ENCODE data around the gene NTM.
A peak's percentile ranks its signal among the peaks of the same experiment; 100 is the strongest.

The NTM gene

DNA sequence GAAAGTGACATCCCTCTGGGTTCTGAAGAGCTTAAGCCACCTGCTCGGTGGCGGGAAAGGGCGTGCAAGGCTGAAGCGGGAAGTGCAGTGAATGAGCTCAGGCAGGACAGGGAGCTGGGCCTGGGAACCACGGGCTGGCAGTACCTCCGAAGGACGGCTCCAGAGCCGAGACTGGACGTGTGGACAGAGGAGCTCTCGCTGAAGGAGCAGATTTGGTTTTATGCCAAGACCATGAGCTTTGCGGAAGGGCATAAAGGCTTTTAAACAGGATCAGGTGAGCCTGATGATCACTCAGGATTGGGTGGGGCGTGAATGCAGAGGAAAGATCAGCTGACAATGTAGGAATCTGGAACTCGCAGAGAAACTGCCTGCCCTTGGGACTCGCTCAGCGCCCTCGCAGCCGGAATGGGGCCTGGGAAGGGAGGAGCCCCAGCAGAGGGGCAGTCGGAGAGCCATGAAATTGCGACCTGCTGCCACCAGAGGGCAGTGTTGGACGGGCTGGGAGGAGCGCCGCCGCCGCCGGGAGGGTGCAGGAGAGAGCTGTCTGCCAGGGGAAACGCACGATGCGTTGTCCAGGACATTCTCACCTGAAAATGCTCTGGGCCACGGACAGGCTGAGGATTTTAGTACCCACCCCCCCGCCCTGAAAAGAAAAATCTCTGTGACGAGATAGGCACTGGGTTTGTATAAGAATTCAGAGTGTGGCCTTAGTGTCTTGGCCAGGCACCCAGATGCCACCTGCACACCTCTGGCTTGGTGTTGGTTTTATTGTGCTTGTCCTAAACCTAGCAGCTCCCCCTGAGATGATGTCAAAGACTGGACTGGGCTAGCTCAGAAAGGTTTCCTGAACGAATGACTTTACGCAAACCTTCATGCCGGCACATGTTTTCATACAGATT is 324.4 kb downstream of the NTM start:
- peak in 1 of 2 experiments; percentile 42 for DNase-seq

DNA sequence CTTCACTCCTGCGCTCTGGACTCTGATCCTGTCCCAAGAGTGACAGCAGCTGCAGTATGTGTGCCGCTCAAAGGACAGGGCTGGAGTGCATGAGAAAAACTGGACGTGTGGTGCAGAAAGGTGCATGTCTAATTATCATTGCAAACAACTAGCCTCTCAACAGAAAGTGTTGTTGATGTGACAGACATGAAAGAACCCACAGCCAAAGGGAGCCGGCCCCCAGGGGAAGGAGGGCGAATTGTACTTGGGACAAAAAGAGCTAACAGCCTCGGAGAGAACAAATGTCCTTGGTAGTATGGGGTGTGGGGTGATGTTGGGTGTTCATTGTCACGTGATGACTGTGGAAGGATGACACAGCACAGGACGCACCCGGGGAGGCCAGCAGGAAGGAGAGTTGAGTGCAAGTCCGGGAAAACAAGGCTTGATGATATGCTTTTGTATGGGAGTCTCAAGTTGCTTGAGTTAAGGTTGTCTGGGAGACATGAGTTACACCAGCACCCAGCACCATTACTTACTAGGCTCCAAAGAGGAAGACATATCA is 325.5 kb downstream of the NTM start:
- no peak for DNase-seq

DNA sequence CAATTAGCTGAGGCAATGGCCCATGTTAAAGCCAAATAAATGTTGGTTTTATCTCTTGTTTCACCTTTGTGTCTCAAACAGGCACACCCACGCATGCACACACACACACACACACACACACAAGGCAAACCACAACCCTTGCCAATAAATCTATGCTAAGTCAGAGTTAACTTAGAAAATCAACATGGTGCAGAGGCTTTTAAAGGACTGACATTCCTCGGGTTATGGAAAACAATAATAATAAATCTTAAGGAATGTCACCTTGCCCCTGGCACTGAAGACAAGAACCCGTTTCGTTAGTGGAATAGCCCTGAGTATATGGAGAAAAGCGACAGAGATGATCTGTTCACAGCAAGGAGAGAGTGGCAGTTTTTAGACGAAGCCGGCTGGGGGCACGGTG is 326.3 kb downstream of the NTM start:
- DNase-seq: no peak

DNA sequence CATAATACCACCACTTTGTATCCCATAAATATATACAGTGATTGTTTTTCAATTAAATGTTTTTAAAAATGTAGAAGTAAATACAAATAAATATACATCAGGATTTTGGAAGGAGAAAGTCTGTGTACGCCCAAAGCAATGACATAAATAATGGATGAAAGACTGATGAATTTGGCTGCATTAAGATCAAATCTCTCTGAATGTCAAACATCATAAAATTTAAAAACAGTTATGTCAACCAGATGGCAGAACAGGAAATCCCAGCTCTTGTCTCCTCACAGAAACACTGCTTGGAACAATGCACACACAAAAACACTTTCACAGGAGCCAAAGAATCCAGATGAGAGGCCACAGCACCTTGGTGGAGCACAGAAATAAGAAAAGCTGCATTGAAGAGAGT is 332.9 kb downstream of the NTM start:
- DNase-seq: no peak

DNA sequence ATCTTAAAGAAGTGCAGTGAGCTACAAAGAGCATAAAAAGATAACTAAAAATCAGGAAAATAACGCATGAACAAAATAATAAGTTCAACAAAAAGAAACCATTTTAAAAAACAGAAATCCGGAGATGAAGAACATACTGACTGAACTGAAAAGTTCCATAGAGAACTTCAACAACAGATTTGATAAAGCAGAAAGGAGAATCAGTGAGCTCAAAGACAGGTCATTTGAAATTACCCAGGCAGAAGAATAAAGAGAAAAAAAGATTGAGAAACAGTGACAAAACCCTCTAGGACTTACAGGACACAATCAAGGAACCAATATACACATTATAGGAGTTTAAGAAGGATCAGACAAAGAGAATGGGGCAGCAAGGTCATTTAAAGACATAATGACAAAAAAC is 334.3 kb downstream of the NTM start:
- no peak for DNase-seq

DNA sequence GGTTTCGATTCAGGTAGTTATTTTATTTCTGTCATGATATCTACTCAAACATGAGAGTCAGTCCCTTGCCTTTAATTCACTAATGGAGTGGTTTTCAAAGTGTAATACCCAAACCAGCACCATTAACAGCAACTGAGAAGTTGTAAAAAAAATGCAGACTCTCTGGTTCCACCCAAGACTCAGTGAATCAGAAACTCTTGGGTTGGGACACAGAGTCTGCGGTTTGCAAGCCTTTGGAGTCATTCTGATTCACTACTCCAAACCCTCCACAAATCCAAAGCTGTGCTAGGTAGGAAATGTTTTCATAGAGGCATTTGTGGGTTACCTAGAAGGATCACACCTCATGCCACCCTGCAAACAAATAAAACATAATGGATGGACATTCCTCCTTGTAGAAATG is 340.1 kb downstream of the NTM start:
- no peak for DNase-seq

DNA sequence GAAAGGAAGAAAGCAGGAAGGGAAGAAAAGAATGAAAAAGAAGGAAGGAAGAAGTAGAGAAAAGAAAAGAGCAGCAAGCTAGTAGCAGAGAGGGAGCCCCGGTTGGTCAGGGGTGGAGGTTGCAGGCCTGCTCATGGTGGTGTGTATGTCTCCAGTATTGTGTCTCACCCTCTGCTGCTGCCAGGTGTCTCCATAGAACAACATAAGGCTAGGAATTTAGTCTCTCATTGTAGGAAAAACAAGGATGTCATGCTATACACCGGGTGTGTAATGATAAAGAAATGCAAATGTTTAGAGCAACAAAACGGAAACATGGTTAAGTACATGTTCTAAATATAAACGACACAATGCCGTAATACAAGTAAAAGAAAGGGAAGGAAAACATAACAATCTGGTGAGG is 342.5 kb downstream of the NTM start:
- DNase-seq: no peak

DNA sequence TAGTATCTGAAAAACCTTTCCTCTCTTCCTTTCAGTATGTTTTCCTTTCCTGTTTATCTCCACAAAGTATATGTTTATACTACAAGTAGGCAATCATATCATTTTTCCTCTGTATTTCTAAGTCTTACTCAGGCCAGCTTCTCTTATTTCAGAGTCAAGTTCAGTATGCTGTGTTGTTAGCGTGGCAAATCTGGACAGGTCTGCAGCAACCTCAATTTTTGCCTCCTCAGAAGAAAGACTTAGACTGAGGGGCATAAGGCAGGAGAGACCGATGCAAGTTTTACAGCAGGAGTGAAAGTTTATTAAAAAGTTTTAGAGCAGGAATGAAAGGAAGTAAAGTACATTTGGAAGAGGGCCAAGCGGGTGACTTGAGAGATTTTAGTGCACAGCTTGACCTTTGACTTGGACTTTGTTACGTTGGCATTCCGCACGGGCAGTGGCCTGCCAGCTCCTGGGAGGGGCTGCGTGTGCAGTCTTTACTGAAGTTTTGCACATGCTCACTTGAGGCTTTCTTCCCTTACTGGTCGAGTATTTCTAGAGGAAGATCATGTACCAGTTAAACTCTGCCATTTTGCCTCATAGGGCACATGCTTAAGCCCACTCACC is 343.2 kb downstream of the NTM start:
- no peak for DNase-seq

DNA sequence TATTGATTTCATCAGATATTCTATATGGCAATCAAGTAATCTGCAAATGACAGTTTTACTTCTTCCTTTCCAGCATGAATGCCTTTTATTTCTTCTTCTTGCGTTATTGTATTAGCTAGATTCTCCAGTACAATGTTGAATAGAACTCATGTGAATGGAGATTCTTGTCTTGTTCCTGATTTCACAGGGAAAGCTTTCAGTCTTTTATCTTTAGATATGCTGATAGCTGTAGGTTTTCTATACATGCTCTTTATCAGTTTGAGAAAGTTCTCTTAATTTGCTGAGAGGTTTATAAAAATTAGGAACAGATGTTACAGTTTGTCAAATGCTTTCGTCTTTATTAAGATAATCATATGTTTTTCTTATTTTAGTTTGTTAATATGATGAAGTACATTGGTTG is 347.2 kb downstream of the NTM start:
- DNase-seq: no peak

DNA sequence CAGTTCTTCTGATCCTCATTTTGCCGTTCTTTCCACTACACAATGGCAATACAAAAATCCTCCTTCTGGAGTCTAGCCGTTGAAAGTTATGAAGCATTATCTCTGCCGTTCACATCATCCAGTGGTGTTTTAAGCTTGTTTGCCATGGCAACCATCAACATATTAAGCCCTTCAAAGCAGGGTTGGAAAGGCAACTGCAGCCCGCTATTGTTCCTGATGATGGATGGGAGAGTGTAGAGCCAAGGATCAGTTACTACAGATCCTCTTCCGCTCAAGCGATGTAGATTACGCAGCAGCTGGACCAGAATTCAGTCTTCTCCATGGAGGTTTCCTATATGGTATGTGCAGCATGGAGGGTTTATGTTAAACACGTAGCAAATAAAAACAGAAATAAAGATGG is 352.7 kb downstream of the NTM start:
- no peak for DNase-seq

DNA sequence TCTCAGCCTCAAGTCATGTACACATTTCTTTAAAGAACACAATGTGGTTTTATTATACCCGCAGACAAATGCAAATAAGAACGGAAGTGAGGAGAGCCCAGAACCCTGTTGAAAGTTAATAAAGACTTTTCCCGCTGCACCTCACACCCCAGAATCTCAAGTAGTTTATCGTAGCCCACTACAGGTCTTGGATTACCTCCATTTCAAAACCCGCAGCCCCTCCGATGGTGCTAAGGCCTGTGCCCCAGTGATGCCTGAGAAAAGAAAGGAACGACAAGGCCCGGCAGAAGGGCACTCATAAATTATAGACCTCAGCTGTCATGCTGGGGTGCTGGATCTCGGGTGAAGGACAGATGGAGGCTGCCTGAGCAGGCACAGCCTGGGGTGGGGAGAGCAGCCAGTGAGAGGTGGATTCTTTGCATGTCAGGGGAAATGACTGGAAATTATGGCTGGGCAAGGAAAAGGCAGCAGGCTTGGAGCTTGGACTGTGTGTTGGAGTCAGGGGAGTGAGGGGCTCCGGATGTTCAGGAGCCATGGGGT is 354.1 kb downstream of the NTM start:
- no peak for DNase-seq

DNA sequence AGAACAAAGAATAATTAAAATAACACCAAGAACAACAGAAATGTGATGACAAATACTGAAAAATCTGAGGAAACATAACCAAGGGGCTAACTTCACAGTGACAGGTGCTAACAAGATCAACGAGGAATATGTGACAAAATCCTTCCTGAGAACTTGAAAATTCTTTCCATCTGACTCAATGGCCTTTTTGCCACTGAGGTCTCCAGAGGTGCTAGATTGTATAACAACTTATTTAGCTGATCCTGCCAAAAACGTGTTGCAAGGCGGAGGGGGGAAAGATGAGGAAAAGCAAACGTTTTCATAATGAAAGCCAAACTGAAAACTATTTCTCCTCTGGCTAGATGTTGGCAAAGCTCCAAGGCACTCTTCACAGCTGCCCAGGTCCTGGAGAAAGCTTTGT is 364.5 kb downstream of the NTM start:
- DNase-seq: no peak

DNA sequence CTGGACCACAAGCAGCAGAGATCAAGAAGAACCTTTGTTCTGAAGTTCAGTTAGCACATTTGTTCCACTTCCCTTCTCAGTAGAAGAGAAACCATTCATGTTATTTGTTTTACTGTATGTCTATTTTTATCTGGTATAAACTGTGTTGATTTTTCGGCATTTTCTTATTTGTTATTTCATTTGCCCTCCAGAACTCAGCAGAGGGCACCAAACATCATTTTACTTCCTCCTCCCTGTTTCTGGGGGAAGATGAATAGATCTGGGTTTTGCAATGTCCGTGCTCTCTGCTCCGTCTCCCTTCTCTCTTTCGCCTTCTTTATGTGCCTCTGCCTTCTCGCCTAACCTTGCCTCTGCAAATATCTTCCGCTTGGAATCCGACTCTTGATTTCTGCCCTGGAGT is 366.9 kb downstream of the NTM start:
- DNase-seq: no peak

DNA sequence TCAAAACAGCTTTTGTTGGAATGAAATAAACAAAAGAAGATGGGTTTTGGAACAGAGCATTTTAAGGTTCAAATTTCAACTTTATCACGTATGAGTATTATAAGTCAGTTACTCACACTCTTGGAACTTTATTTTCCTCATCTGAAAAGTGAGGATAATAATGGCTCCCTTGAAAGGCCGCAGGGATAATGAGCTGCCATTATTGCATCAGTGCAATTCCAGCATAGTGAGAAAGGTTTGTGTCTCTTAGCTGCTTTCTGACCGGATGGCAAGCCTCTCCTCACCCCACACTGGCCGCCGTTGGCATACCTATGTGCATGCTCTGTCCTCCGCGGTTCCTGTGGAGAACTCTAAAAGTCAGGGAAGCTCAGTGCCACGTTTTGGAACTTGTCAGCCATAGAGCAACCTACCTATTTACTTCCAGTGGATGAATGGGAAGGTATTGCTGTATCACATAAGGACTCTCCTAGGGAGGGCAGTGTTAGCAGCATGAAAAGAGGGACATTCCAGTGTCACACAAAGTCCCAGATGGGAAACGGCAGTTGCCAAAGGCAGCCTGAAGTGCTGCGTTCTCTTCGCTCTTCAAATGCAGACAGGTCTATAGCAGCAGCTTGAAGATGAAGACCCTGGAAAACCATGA is 368.9 kb downstream of the NTM start:
- no peak for DNase-seq

DNA sequence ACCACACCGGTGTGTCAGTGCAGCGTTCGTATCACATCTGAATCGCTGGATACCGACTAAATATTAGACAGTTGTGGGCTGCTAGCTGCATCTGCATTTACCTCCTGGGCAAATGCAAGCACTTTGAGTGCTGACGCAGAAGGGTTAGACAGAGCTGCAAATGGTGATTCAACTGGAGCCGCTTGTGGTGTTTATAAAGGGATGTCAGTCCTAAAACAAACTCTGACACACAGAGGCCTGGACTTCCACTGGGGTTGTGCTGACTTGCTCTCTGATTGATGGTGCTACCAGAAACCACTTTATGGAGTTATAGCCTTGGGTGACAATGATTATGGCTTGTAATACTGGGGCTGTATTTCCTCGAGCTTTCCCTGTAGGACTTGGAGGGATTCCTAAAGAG is 374.4 kb downstream of the NTM start:
- no peak for DNase-seq

DNA sequence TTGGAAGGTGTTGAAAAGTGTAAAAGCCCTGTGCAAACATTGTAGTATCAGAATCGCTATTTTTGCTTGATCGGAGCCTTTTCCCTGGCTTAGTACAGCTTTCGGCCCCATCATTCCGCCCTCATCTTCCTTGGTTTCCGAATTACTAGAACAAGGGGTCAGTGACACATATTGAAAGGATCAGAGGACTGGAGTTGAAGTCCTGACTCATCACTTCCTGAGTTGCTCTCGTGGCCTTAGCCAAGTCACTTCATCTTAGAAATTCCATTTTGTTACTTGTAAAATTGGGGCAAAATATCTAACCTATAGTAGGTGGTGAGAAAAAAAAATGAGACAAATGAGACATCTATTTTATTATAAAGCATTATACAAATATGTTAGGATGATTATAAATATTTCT is 375.0 kb downstream of the NTM start:
- DNase-seq: no peak

DNA sequence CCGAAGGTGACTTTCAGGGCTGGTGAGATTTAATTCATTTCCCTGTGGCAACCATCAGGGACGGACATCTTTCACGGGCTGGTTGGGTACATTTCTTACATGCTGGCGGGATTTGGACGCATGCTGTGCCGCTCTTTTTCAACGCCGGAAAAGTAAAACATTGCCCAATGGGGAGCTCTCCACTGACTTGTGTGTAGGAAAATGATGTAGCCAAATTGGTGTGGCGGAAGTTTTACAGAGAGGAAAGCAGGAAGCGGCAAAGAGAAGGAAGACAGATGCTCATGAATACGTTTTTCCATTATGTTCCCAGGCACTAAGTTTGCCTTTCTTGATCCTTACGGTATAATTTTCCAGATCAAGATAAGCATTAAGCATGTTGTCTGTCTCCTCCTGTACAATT is 375.8 kb downstream of the NTM start:
- no peak for DNase-seq

DNA sequence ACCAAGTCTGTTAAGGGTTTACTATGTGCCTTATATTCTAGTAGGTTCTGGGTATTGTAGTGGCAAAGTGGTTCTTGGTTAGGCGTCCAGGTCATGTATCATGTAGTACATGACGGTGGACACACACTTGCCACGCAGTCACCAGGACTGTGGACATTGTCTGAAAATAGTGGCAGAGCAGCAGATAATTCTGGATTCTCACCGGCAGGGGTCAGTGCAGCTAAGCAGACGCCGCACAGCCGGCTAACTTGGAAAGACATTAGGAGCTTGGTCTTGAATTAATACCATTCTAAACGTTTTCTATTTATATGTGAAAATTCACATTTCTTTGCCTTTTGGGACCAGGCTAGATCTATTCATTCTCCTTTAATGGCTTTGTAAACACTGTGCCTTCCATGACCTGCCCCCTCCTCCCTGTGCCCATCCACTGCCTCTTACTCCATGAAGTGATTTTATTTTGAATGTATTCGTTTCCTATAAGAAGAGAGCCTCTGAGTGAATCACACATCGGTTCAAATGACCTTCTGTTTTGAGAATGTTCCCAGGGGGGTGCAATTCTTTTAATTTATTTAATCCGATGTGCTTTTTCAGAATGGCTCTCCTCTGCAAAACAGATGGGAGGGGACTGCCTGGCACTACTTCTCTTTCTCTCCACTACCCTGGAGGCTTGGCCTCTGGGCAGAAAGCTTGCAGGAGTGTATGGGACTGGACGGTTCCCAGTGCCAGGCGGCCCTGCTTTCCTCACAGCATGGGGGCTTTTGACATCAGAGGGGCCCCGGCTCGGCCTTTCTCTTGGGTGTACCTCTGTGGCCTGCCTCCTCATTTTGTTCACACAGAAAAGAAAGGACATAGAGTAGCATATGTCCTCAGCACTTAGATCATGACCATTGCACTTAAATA is 378.0 kb downstream of the NTM start:
- DNase-seq: peak; percentile 1 to 15

DNA sequence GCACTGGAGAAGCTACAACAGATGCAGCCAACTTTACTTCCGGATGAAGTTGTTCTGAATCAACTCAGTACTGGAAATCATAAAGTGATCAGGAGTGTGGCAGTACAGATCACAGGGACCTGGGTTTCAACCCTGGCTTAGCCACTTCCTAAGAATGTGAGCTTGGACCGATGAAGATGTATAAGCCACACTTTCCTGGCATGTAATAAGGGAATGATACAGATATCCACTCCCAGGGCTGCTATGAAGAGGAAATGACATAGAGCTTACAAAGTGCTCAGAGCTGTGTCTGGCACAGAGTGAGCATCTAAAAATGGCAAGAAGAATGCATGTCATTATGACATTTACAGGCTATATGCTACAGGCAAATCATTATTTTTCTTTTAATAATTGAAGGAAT is 378.7 kb downstream of the NTM start:
- no peak for DNase-seq

DNA sequence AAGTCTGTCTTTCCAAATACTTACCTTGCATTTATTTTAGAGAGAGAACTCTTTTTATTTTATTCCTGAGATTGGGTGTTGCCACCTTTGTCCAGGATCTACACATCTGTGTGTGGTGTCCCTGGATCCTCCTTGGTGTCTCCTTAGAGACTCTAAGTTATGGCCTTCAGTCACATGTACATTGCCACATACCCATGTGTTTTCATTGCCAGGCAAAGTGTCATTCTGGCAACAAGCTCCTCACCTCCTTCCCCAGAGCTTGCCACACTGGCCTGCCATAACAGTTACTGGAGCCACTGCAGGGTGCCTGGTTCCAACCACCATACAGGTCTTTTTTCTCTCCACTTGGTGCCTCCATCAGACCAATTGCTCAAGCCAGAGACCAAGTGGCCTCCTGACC is 379.7 kb downstream of the NTM start:
- no peak for DNase-seq

DNA sequence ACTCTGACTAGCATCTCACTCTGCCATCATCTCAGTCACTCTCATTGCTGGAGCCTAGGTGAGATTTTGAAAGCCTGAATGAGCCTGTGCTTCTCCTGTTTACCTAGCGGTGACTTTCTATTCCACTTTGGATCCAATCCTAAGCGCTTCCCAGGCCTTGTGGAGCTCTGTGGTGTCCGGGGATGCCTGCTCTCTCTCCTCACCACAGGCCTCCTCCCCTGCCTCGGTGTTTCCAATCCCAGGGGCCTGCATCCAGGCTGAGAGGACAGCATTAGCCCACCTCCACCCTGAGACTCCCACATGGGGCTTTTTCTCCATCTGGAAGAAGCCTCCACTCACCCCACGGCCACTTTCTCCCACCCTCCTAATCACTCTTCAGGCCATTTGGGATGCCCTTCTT is 380.3 kb downstream of the NTM start:
- DNase-seq: no peak

DNA sequence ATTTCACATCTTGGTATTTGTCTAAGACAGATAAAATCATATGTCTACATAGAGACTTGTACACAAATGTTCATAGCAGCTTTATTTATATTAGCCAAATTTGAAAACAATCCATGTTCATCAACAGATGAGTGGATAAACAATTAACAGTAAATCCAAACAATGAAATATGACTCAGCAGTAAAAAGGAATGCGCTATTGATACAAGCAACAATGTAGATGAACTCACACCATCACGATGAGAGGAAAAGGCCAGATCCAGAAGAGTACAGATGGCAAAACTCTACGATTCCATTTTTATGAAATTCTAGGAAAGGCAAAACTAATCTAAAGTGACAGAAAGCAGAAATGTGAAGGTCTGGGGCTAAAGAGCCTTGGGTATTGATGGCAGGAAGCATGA is 384.3 kb downstream of the NTM start:
- DNase-seq: no peak

Measured in NCI-H187 (cell line).